ENCODE measurements around the gene ZNF750.

The ZNF750 gene

GRCh38 chr17:82832411-82832810 is 7.4 kb downstream of the ZNF750 start:
- Histone ChIP-seq H3K79me2 (ENCODE audit: control insufficient read depth, low read length) (no peaks in the 10 kb centered on the region), H3K9me3 (ENCODE audit: control insufficient read depth, insufficient read depth, low read length) (no peaks in the 10 kb centered on the region), H3F3A (ENCODE audit: control insufficient read depth, insufficient read depth) (no peaks in the 10 kb centered on the region), H3K36me3 (ENCODE audit: control insufficient read depth, low read length) (peaks cover 22% of the 10 kb centered on the region), H3K4me2 (ENCODE audit: low read length) (no peak overlapping the region), H3K4me3 (ENCODE audit: low read length) (no peak overlapping the region), H3K4me1 (ENCODE audit: control insufficient read depth, low read length) (no peaks in the 10 kb centered on the region), H3K9me2 (replicated peaks; ENCODE audit: control insufficient read depth, low read length) (no peaks in the 10 kb centered on the region), H3K27ac (ENCODE audit: low read depth, low read length) (no peak overlapping the region), H3K27me3 (ENCODE audit: control insufficient read depth, low read length) (no peaks in the 10 kb centered on the region), H4K20me1 (ENCODE audit: control insufficient read depth, insufficient read depth, low read depth, low read length) (0 out of 2 replicates have a peak, but pooled peaks cover 3% of the 10 kb centered on the region)
- TF ChIP-seq EZH2phosphoT487 (IDR thresholded peaks at IDR 0.05; ENCODE audit: borderline replicate concordance, low read length): no peak
- no peak for TF ChIP-seq CTCF (IDR thresholded peaks at IDR 0.05; ENCODE audit: low read depth, low read length, poor library complexity, severe bottlenecking)

GRCh38 chr17:82831818-82832200 is 8.0 kb downstream of the ZNF750 start:
- Histone ChIP-seq H3K79me2 (ENCODE audit: control insufficient read depth, low read length) (no peaks in the 10 kb centered on the region), H3K36me3 (ENCODE audit: control insufficient read depth, low read length) (peaks cover 28% of the 10 kb centered on the region), H3K4me2 (ENCODE audit: low read length) (no peak overlapping the region), H3K4me1 (ENCODE audit: control insufficient read depth, low read length) (no peaks in the 10 kb centered on the region), H3F3A (ENCODE audit: control insufficient read depth, insufficient read depth) (no peaks in the 10 kb centered on the region), H3K27ac (ENCODE audit: low read depth, low read length) (no peak overlapping the region), H4K20me1 (ENCODE audit: control insufficient read depth, insufficient read depth, low read depth, low read length) (0 out of 2 replicates have a peak, but pooled peaks cover 3% of the 10 kb centered on the region), H3K9me2 (replicated peaks; ENCODE audit: control insufficient read depth, low read length) (no peaks in the 10 kb centered on the region), H3K27me3 (ENCODE audit: control insufficient read depth, low read length) (no peaks in the 10 kb centered on the region), H3K9me3 (ENCODE audit: control insufficient read depth, insufficient read depth, low read length) (no peaks in the 10 kb centered on the region), H3K4me3 (ENCODE audit: low read length) (no peak overlapping the region)
- TF ChIP-seq EZH2phosphoT487 (IDR thresholded peaks at IDR 0.05; ENCODE audit: borderline replicate concordance, low read length) (no peak), CTCF (IDR thresholded peaks at IDR 0.05; ENCODE audit: low read depth, low read length, poor library complexity, severe bottlenecking) (no peak)

GRCh38 chr17:82831041-82831817 is 8.6 kb downstream of the ZNF750 start:
- no peak overlapping the region for H3K27ac ChIP-seq (ENCODE audit: low read depth, low read length)
- H3K4me2 ChIP-seq (ENCODE audit: low read length): no peak overlapping the region
- H3K36me3 ChIP-seq (ENCODE audit: control insufficient read depth, low read length): peaks cover 30% of the 10 kb centered on the region
- no peaks in the 10 kb centered on the region for H3K4me1 ChIP-seq (ENCODE audit: control insufficient read depth, low read length)
- no peak overlapping the region for H3K4me3 ChIP-seq (ENCODE audit: low read length)
- H3F3A ChIP-seq (ENCODE audit: control insufficient read depth, insufficient read depth): no peaks in the 10 kb centered on the region
- H4K20me1 ChIP-seq (ENCODE audit: control insufficient read depth, insufficient read depth, low read depth, low read length): 0 out of 2 replicates have a peak, but pooled peaks cover 3% of the 10 kb centered on the region
- H3K79me2 ChIP-seq (ENCODE audit: control insufficient read depth, low read length): no peaks in the 10 kb centered on the region
- H3K9me2 ChIP-seq (replicated peaks; ENCODE audit: control insufficient read depth, low read length): no peaks in the 10 kb centered on the region
- TF ChIP-seq EZH2phosphoT487 (IDR thresholded peaks at IDR 0.05; ENCODE audit: borderline replicate concordance, low read length) (no peak), CTCF (IDR thresholded peaks at IDR 0.05; ENCODE audit: low read depth, low read length, poor library complexity, severe bottlenecking) (no peak)
- no peaks in the 10 kb centered on the region for H3K27me3 ChIP-seq (ENCODE audit: control insufficient read depth, low read length)
- H3K9me3 ChIP-seq (ENCODE audit: control insufficient read depth, insufficient read depth, low read length): no peaks in the 10 kb centered on the region

All from DOHH2 (cell line).